RWPE2 (cell line): ENCODE results near the gene HBG1.

ENCODE experiments used
- ATAC-seq: fragments of 200-7000 bp; cut with Tn5 transposase; 3 replicates; pipeline ENCODE4 v1.9.1; 2021; ENCODE audit warnings: low read depth
- DNase-seq: peaks from one replicate; pipeline ENCODE4 v3.0.0-alpha.2; 2020; ENCODE audit warnings: low spot score
- H3K27ac ChIP-seq: fragments of 450-650 bp; 2 replicates; pipeline ENCODE4 v1.5.1; 2017; ENCODE audit warnings: mild to moderate bottlenecking; ENCODE audit not compliant: poor library complexity, severe bottlenecking
- H3K27me3 ChIP-seq: fragments of 250-450 bp; sonication (Bioruptor Pico); 2 replicates; pipeline ENCODE4 v1.5.1; 2021; ENCODE audit warnings: mild to moderate bottlenecking, moderate library complexity; ENCODE audit not compliant: insufficient read depth, poor library complexity, severe bottlenecking
- H3K36me3 ChIP-seq: fragments of 250-450 bp; sonication (Bioruptor Pico); 2 replicates; pipeline ENCODE4 v1.5.1; 2020; ENCODE audit warnings: low read depth, mild to moderate bottlenecking, moderate library complexity
- H3K4me1 ChIP-seq: fragments of 250-450 bp; sonication (Bioruptor Pico); 2 replicates; pipeline ENCODE4 v1.5.1; 2021; ENCODE audit warnings: mild to moderate bottlenecking, moderate library complexity; ENCODE audit not compliant: insufficient read depth, poor library complexity, severe bottlenecking
- H3K4me3 ChIP-seq: fragments of 250-450 bp; sonication (Bioruptor Pico); 2 replicates; pipeline ENCODE4 v1.5.1; 2021; ENCODE audit warnings: mild to moderate bottlenecking, moderate library complexity; ENCODE audit not compliant: severe bottlenecking
- H3K9me3 ChIP-seq: fragments of 250-450 bp; sonication (Bioruptor Pico); 2 replicates; pipeline ENCODE4 v1.5.1; 2021; ENCODE audit warnings: mild to moderate bottlenecking, moderate library complexity; ENCODE audit not compliant: severe bottlenecking
- CTCF ChIP-seq: fragments of 450-650 bp; IDR thresholded peaks from one replicate; pipeline ENCODE4 v1.5.1; 2017; ENCODE audit warnings: mild to moderate bottlenecking, moderate library complexity; ENCODE audit not compliant: poor library complexity, severe bottlenecking

HBG1 gene

DNA sequence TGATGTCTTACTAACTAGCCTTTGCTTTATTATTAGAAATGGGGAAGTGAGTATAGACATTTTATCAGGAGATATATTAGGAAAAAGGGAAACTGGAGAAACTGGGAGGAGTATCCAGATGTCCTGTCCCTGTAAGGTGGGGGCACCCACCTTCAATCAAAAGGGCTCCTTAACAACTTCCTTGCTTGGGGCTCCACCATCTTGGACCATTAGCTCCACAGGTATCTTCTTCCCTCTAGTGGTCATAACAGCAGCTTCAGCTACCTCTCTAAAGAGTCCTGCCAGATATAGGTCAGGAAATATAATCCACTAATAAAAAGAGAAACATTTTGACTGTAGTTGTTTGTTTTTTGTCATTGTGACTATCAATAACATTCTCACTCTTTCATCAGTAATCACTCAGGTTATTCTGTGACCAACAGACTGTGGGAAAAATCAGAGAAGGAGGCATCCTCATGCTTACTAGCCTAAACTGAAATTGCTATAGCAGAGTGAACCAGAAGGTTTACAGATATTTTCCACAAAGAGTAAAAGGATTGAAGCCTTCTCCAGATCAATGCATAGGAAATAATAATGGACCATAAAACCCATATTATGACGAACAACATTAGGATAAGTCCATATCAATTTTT is 41.7 kb upstream of the HBG1 start:
- no peaks in the 10 kb centered on the region for H3K9me3 ChIP-seq
- peak; percentile 88 for TF ChIP-seq CTCF
- H3K27ac ChIP-seq: no peak overlapping the region
- ATAC-seq (peak; percentile 95), DNase-seq (no peak)
- no peak overlapping the region for H3K4me3 ChIP-seq
- H3K27me3 ChIP-seq: no peaks in the 10 kb centered on the region
- peaks cover 3% of the 10 kb centered on the region for H3K4me1 ChIP-seq
- no peaks in the 10 kb centered on the region for H3K36me3 ChIP-seq

GRCh38 chr11:5290106-5290505 is 40.4 kb upstream of the HBG1 start:
- ATAC-seq: no peak
- TF ChIP-seq CTCF: no peak

DNA sequence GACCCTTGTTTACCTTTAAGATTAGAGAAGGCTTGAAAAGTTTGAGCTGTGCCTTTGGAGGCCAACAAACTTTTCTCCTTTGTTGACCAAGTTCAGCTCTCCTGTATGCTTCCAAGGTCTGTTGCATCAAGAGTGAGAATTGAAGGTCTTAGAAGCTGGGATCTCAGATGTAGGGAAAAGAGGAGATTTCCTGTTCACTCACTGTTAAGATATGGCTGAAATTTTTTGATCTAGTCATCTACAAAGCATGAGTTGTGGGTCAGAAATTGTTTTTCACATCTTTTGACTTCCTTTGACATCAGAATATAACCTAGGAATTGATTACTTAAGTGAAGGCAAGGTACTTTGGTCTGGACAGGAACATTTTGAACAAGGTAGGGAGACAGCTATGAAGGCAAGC is 40.0 kb upstream of the HBG1 start:
- Histone ChIP-seq H3K27ac (no peak overlapping the region), H3K4me3 (no peak overlapping the region), H3K27me3 (no peaks in the 10 kb centered on the region), H3K9me3 (no peaks in the 10 kb centered on the region), H3K4me1 (peaks cover 18% of the 10 kb centered on the region), H3K36me3 (no peaks in the 10 kb centered on the region)
- TF ChIP-seq CTCF: no peak
- DNase-seq (no peak), ATAC-seq (no peak)

More at GRCh38 chr11:5290106-5290505, 40.4 kb upstream of the HBG1 start:
- Histone ChIP-seq H3K27me3 (no peaks in the 10 kb centered on the region), H3K4me1 (peaks cover 15% of the 10 kb centered on the region), H3K4me3 (no peak overlapping the region), H3K36me3 (no peaks in the 10 kb centered on the region), H3K27ac (no peak overlapping the region), H3K9me3 (no peaks in the 10 kb centered on the region)
- DNase-seq: no peak

DNA sequence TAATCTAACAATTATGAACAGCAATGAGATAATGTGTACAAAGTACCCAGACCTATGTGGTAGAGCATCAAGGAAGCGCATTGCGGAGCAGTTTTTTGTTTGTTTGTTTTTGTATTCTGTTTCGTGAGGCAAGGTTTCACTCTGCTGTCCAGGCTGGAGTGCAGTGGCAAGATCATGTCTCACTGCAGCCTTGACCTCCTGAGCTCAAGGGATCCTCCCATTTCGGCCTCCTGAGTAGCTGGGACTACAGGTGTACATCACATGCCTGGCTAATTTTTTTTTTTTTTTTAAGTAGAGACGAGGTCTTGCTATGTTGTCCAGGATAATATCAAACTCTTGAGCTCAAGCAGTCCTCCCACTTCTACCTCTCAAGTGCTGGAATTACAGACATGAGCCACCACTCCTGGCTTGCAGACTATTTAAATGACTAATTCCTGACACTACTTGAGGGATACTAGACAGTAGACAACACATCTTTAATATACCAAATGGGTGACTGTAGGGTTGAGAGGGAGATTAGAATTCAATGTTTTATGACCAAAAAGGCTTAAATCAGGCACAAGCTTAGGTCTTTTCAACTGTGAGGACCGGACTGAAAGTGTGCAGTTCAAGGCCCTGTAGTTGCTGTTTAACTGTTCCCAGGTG is 39.4 kb upstream of the HBG1 start:
- H3K4me1 ChIP-seq: peaks cover 18% of the 10 kb centered on the region
- TF ChIP-seq CTCF: no peak
- H3K4me3 ChIP-seq: no peak overlapping the region
- ATAC-seq: no peak
- H3K27me3 ChIP-seq: no peaks in the 10 kb centered on the region
- DNase-seq: no peak
- no peak overlapping the region for H3K27ac ChIP-seq
- H3K36me3 ChIP-seq: no peaks in the 10 kb centered on the region
- H3K9me3 ChIP-seq: no peaks in the 10 kb centered on the region

DNA sequence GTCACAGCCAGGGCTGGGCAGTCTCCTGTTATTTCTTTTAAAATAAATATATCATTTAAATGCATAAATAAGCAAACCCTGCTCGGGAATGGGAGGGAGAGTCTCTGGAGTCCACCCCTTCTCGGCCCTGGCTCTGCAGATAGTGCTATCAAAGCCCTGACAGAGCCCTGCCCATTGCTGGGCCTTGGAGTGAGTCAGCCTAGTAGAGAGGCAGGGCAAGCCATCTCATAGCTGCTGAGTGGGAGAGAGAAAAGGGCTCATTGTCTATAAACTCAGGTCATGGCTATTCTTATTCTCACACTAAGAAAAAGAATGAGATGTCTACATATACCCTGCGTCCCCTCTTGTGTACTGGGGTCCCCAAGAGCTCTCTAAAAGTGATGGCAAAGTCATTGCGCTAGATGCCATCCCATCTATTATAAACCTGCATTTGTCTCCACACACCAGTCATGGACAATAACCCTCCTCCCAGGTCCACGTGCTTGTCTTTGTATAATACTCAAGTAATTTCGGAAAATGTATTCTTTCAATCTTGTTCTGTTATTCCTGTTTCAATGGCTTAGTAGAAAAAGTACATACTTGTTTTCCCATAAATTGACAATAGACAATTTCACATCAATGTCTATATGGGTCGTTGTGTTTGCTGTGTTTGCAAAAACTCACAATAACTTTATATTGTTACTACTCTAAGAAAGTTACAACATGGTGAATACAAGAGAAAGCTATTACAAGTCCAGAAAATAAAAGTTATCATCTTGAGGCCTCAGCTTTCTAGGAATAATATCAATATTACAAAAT is 38.6 kb upstream of the HBG1 start:
- TF ChIP-seq CTCF: no peak
- H3K36me3 ChIP-seq: no peaks in the 10 kb centered on the region
- H3K9me3 ChIP-seq: no peaks in the 10 kb centered on the region
- no peak overlapping the region for H3K4me3 ChIP-seq
- DNase-seq (no peak), ATAC-seq (no peak)
- peaks cover 18% of the 10 kb centered on the region for H3K4me1 ChIP-seq
- no peak overlapping the region for H3K27ac ChIP-seq
- H3K27me3 ChIP-seq: no peaks in the 10 kb centered on the region
